ENCODE data around the gene FBXO44.

FBXO44 gene

DNA sequence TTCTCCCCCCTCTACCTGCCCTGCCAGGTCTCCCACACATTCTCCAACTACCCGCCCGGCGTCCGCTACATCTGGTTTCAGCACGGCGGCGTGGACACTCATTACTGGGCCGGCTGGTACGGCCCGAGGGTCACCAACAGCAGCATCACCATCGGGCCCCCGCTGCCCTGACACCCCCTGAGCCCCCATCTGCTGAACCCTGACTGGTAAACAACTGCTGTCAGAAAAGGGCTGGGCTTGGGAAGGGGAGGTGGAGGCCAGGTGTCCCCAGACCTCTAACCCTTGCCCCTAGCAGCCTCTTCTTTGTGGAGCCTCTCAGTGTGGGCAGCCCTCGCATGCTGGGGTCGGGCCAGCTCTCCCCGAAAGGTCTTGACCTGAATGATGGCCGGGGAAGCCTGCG is 6.4 kb downstream of the FBXO44 start:
- DNase-seq, result no peak

DNA sequence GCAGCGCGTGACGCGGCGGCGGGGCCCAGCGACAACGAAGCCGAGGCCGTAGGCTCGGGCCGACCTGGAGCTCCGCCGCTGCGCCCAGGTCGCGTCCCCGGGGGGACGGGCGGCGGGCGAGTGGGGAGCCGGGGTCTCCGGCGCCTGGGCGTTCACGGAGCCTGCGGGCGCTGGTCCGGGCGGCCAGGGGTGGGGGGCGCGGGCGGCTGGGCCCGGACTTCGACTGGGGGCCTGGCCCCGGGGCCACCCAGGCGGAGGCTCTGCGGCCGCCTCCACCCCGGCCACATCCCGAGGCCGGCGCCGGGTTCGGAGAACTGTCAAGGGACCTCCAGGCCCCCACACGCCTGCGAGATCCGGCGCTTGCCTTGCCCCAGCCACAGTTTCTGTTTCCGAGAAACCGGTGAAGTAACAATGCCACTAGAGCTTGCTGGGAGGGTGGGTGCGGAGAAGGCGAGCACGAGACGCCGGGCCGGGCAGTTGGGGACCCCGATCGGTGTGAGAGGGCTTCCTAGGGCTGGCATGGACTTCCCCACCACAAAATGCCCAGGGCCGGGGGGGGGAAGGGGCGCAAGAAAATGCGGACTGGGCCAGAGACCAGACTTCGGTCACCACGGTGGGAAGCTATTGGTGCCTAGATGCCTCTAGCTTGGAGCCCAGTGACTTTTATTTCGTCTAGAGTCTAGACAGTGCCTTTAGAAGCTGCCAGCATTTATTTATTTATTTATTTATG is 9.8 kb downstream of the FBXO44 start:
- DNase-seq, result peak; percentile 69

DNA sequence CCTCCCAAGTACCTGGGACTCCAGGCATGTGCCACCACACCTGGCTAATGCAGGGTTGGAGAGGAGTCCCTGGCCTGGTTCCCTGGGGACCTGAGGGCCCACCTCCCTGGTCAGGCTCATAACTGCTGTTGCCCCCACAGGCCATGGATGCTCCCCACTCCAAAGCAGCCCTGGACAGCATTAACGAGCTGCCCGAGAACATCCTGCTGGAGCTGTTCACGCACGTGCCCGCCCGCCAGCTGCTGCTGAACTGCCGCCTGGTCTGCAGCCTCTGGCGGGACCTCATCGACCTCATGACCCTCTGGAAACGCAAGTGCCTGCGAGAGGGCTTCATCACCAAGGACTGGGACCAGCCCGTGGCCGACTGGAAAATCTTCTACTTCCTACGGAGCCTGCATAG is 13.8 kb downstream of the FBXO44 start:
- DNase-seq, result no peak

DNA sequence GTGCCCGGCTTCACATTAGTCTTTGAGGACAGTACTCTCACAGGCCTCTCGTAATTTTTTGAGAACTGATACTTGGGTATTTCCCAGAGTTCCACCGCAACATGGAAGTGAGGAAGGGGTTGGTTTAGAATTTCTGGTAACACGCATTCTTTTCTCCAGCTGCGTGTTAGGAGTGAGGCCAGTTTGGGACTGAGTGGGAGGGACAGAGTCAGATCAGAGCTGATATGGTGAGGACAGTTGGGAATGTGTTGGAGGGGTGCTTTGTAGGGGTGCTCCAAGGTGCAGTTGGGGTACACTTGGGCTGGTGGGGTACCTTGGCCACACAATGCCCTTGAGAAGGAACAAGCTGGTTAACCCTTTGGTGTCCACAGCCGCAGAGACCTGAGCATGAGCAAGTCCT is 16.1 kb downstream of the FBXO44 start:
- no peak for DNase-seq

DNA sequence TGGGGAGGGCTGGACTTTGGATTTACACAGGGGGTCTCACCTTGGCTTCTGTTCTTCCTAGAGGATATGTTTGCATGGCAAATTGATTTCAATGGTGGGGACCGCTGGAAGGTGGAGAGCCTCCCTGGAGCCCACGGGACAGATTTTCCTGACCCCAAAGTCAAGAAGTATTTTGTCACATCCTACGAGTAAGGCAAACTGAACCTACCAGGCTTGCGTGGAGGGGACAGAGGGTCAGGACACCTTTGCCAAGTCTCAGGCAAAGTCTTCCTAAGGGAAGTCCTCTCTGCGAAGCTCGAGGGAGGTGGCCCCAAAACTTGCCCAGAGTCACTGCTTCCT is 16.5 kb downstream of the FBXO44 start:
- DNase-seq, result no peak

DNA sequence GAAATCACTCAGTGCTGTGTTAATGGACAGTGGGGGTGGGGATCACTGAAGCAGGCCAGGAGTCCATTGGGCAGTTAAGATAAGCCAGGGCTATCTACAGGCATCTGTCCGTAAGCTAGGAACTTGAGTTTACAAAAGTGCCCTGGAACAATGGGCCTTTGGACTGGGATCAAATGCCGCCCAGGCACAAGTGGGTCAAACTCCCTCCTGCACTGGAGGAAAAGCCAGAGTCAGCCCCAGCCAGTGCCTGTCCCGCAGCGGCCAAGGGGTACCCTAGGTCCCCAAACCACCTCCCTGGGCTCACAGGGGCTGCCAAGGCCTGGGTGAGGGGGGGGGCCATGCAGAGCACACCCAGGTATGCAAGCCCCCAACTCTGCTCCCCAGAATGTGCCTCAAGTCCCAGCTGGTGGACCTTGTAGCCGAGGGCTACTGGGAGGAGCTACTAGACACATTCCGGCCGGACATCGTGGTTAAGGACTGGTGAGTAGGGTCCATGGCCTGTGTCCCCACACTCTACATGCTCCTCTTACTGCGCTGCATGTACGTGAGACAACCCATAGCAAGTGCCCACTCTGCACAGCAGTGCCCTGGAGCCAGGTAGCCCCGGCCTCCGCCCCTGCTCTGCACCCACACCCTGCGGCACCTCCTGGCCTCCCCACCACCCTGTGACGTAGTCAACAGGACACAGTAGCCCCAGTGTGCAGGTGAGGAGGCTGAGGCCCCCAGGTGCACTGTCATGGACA is 17.0 kb downstream of the FBXO44 start:
- no peak for DNase-seq

DNA sequence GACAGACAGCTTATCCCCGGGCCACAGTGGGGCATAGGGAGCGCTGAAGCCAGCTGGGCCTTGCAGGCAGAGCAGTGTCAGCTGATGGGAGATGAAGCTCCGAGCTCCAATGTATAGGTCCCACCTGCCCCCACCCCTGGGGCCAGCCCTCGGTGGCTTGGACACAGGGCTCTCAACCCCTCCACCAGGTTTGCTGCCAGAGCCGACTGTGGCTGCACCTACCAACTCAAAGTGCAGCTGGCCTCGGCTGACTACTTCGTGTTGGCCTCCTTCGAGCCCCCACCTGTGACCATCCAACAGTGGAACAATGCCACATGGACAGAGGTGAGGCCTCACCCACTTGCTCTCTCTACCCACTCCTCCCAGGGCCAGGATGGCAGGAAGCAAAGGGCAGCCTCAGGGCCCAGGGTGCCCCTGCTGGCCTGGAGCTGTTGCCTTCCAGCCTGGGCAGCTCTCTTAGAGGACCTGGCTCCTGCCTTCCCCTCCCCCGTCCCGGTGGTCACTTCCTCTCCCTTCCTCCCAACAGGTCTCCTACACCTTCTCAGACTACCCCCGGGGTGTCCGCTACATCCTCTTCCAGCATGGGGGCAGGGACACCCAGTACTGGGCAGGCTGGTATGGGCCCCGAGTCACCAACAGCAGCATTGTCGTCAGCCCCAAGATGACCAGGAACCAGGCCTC is 18.6 kb downstream of the FBXO44 start:
- DNase-seq, result no peak

DNA sequence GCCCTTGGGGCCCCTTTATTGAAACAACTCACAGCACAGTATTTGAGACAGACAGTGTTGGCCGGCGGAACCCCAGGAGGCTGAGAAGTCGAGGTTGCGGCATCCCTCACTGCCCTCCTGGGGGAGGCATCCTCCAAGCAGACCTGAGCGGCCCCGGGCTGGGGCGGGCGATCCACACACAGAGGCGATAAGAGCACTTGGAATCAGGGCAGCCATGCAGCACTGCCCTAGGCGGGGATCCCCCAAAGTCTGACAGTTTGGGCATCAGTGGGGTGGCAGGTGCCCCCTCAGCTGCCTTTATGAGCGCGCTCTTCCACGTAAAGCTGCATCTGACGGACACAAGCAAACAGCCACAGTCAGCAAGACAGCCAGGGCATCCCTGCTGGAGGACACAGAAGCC is 19.8 kb downstream of the FBXO44 start:
- no peak for DNase-seq

DNA sequence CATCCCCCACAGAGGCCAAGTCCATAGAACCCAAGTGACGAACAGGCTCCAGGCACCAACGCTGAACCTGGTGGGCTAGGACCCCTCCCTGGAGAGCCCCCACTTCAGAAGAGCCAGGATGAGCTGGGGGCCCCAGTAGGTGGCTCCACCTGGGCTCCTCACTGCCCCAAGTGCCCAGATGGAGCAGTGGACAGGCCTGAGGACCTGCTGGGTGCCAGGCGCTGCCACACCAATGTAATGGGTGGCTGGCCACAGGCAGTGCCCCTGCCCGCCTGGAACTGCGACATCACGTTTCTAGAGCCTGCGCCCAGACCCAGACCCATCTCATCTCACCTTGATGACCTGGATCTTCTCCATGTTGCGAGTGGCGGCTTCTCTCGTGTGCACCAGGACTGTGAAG is 20.6 kb downstream of the FBXO44 start:
- DNase-seq, result no peak

DNA sequence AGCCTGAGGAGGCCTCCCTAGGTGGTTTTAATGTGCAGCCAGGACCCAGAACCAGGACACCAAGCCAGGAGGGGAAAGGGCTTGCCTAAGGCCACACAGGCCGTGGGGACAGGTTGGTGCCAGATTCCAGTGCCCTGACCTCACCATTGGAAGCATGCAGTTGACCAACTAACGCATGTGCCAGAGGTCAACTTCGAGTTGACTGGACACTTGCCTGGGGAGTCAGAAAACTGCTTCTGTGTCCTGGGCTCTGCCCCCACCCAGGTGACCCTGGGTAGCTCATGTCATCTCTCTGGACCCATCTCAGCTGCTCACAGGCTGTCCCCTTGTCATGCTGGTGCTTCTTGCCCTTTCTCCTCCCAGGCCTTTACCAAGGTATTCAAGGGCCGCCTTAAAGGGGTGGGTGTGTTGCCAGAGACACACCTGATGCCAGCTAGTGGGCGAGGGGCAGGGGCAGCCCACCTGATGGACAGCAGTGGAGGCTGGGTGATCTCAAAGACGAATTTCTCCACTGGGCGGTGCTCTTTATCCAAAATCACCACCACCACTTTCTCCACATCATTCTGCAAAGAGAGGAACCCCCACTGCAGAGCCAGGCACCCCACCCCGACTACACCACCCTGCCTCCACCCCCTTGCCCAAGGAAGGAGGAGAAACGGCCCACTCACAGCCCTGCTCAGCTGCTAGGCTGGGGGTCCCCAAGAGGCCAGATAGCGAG is 21.9 kb downstream of the FBXO44 start:
- no peak for DNase-seq

DNA sequence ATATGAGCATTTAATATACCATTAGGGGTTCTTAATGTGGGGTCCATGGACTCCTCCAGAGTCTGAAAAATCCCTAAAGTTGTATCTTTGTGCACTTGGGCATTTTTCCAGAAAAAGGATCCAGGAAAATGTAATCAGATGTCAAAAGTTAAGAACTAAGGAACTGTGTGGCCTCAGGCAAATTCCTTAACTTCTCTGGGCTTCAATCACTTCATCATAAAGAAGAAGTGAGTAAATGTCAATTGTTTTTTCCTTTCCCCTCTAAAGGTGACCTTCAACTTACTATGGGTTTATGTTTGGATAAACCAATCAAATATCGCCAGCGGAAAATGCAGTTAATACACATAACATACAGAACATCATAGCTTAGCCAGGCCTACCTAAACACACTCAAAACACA is 23.8 kb downstream of the FBXO44 start:
- no peak for DNase-seq

DNA sequence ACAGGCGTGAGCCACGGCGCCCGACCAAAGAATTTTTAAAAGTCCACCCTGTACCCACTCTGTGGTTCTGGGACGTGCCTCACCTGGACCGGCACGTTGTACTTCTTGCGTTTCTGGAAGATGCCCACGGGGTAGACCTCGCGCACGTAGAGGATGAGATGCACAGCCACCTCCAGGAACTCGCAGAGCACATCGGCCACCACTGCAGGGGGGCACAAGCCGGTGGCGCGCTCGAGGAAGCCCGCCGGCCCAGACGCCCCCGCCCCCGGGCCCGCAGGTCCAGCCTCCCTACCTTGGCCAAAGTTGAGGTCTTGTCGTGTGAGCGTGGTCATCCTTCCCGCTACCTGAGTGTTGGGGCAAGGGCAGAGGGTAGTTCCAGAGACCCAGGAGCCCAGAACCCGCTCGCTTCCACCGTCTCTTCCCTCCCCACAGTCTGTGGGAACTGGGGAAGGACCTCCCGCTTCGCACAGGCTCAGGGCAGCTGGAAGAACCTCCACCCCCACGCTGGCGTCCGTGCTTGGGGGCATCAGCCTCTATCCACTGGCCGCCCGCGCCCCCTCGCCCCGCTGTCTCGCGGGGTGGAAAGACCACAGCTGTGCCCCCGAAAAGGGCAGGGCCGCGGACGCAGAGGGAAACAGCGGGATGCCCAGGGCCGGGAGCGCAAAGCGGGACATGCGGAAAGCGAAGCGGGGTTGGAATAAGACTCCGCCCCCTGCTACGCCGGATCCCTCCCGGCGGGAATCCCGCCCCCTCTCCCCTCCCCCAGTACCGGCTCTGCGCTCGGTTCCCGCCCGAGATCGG is 25.8 kb downstream of the FBXO44 start:
- peak; percentile 52 for DNase-seq

DNA sequence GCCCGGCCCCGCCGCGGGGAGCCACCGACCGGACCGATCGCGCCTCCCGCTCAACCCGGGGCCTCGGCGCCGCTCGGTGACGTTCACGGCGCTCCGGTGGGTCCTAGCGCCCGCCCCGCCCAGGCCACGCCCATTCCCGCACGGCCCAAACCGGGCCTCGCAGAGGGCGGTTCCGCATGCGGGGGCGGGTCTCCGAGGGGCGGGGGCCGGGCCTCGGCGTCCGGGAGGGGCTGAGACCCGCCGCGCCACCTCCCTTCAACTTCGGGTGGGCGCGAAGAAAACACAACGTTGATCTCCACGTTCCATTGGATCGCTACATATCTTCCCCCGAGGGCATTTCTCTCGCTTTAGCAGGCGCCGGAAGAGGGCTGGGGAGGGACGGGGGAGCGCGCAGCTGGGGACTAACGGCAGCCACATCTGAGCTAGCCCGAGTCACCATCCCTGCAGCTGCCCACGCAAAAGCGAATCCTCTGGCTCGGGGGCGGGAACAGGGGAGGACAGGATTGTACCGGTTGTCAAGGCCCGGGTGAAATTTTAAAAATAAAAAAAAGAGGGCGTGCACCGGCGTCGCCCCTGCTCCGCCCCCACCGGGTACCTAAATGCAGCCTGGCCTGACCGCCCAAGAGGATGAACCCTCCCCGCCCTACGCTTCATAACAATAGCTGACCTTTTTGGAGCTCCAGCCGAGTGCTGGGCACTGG is 26.5 kb downstream of the FBXO44 start, which contains the start of gene MAD2L2:
Gene MAD2L2 (minus strand): TSS at position 78 of the 701 bp plus-strand sequence. CDS start 547 bp downstream, outside the sequence.
- DNase-seq, result peak; percentile 88

DNA sequence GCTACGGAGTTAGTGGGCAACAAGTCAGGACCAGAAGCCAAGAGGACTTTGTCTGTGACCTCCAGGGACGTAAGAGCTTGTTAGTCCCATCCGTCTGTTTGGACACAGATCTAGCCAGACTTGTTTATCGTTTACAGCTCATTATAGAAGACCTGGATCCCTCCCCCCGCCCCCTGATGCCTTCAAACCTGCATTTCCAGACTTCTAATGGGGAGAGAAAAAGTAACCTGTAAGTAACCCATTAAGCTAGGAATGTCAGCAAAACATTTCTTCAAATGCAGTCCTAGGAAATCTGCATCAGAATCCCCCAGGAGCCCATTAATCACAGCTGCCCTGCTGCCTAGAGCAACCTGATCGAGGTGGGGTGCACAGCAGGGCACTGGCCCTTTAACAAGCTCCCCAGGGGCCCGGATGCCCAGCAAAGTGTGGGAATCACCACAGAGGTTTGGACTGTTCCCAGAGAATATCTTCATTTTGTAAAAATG is 27.7 kb downstream of the FBXO44 start:
- no peak for DNase-seq

DNA sequence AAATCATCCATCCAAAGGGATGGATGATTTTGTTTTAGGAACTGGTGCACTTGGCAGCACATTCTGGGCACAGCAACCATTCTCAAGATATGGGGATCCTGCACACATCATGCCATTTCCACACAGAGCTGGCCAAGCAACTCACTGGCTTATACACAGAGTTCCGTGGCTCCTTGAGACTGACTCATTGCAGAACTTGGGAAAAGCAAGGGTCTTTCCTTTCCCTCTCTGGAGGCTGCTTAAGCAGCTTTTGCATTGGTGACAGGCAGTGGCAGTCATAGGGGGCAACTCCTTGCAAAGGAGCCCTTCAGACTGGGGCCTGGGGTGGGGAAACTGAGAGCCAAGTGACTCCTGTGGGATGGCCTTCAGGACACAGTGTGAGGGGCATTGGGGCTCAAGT is 28.1 kb downstream of the FBXO44 start:
- DNase-seq, result no peak

DNA sequence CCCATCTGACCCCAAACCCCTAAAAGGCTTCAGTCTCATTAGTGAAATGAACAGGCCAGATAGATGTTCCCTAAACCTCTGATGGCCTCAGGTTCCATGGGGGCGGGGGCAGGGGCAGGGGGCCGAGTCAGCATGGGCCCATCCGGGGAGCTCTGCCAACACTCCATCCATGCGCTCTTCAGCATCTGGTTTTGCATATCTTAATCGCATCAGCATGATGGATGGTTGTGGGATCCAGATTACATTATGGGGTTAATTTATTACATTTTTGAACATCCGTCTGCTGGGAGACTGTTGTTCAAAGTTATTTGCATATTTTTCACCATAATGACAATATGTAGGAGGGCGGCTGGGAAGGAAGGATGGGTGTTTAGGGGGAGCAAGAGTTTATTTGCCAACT is 29.4 kb downstream of the FBXO44 start:
- DNase-seq, result no peak

DNA sequence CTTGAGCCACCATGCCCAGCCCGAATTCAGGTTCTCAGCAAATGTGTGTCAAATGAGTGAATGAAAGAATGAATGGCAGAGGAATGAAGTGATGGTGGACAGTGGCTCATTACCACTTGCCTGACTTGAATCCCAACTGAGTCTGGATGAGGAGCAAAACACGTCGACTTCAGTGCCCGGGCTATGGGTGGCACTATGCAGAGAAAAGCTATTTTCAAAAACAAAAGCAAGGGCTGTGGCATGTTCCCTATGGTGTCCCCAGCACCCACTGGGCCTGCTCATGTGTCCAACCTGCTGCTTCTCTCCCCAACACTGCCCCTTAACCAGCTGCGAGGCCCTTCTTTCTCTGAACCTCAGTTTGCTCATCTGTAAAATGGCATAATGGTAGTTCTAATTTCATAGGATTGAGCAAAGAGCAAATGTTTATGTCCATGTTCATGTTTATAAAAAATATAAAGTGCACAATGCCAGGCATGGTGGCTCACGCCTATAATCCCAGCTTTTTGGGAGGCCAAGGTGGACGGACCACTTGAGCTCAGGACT is 30.6 kb downstream of the FBXO44 start:
- no peak for DNase-seq

DNA sequence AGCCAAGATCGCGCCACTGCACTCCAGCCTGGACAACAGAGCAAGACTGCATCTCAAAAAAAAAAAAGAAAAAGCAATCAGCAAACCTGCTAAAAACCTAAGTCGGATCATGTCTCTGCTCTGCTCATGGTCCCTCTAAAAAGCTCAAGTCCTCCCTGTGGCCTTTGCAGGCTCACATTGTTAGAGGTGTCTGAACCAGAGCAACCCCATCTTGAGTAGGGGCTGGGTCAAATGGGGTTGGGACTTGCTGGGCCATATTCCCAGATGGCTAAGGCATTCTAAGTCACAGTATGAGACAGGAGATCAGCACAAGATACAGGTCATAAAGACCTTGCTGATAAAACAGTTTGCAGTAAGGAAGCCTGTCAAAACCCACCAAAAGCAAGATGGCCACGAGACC is 33.8 kb downstream of the FBXO44 start:
- DNase-seq, result no peak

DNA sequence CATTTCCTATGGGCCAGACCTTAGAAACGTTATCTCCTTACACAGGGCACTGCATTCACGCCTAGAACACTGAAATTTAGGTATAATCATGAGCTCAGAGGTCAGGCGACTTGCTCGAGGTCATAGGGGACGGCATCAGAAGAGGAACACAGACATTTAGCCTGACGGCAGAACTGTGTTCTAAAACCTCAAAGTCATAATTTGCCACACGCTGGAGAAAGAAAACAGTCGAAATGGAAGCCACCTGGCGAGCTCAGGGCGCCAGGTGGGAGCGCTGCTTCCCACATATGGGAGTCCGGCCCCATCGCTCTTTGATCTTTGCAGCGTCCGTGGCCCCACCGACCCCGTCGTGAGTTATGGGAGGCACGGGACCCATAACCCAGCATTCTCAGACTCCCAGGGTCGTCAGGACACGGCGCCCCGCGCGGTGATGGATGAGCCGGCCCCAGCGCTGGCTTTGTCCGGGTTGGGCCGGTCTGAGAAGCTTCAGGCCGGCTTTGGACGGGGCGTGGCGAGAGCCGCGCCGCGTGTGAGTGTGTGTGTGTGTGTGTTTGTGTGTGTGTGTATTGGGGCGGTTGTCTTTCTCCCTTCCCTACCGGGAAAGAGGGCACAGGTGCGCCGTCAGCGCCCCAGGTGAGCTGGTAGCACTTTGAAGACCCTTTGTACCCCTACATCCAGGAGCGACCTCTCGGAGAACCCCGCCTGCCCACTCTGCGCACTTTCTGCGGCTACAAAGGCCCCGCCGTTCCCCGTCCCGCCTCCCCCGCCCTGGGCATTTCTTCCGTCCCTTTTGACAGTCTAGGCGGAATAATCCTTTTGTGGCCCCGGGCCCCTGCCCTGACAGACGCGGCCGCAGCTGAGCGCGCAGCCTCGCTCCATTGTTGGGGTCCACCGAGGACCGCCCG is 36.0 kb downstream of the FBXO44 start:
- no peak for DNase-seq

DNA sequence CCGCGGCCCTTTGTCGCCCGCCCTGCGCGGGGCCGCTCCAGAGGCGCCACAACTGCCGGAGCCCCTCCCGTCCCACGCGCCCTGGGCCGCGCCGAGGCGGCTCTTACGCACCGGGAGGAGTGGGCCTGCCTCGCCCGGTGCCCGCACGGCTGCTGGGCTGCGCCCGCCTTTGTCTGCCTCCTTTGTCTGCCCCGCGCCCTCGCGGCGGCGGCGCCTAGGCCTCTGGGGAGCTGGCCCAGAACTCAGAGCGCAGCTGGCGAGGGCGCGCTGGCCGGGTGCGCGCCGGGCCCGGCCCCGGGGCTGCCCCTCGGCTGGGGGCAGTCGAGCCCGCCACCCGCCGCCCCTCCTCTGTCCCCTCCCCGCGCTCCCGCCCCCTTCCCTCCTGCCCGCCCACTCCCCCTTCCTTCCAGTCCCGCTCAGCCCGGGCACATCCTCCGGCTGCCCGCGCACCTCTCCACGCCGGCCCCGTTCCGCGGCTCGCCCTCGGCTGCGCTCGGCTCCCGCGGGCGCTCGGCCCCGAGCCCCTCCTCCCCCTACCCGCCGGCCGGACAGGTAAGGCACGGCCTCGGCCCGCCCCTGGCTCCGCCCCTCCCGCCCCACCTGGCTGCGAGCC is 36.7 kb downstream of the FBXO44 start, which contains the start of gene DRAXIN:
Gene DRAXIN (plus strand): TSS at position 409 of the 613 bp plus-strand sequence. CDS start 14,549 bp downstream, outside the sequence.
- DNase-seq, result no peak
